KG1 (cell line): Measurements from ENCODE around the gene OPN1LW.
"Not testable (repeated sequence)": the region's sequence is repeated elsewhere in the genome, so short reads cannot be mapped to it uniquely, and the experiment has no call there.

Source experiments
- DNase-seq: peaks from one replicate; lab custom pipeline; 2025; lab: John Stamatoyannopoulos, UW

OPN1LW gene

DNA sequence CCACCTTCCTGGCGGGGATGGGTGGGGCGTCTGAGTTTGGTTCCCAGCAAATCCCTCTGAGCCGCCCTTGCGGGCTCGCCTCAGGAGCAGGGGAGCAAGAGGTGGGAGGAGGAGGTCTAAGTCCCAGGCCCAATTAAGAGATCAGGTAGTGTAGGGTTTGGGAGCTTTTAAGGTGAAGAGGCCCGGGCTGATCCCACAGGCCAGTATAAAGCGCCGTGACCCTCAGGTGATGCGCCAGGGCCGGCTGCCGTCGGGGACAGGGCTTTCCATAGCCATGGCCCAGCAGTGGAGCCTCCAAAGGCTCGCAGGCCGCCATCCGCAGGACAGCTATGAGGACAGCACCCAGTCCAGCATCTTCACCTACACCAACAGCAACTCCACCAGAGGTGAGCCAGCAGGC lies at the start of gene OPN1LW:
Gene OPN1LW (plus strand): TSS at position 234 of the 400 bp plus-strand sequence. CDS start 41 bp downstream, at position 275.
- not testable (repeated sequence) for DNase-seq

- DNase-seq: no peak
Observed at GRCh38 chrX:154094833-154095232, 49.2 kb upstream of the OPN1LW start.

DNA sequence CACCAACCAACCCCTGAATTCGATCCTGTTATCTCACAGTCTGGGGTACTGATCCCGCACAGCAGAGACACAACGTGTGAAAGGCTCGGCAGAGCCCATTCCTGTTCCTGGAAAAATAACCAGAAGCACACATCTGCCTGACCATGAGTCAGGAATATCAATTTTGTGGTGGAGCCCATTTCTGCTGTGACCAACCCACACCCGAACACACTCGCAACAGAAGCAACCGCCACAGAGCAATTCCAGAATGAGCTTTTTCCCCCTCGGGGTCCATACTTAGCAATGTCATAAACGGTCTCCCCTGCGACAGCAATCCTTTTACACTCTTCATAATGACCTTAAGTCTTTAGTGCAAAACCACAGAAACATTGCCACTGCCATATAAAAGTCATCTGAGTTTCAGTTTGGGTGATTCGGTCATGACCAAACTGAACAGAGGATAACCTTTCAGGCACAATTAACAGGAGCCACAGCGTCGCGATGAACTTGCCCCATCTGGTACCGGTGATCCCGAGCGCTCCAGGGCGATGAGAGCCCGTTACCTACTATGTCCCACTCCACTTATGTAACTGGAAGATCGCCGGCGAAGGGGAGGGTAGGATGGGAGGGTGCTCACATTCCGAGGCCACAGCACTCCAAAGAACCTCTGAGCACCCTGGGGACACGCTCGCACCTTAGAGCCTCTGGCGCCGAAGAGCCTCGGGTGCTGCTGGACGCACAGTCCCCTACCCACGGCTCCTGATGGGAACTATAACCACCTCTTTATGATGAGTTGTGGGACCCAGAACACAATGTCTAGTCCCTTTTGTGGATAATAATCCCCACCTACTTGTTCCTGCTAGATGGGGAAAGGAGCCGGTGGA lies 47.7 kb upstream of the OPN1LW start:
- no peak for DNase-seq

DNA sequence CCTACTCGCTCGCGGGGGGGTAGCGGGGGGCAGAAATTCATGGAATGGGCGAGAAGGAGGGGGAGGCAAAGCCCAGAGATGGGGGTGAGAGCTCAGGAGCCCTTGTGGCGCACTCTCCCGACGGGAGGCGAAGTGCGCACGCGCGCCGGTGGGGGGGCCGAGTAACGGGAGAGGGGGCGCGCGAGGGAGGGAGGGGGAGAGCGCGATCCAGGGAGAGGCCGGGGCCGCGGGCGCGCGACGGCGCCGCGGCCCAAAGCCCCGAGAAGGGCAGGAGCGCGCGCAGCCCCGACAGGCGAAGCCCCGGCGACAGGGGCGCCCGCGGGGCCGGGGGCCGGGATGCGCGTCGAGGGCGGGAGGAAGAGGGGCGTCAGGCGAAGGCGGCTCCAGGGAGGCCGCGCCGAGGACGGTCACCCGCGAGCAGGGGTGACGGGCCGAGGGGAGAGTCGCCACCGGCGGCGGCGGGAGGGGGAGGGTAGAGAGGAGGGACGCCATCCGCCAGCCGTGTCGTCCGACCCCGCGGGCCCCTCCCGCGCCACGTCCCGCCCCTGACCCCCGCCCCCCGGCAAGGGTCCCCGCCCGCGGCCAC lies 46.9 kb upstream of the OPN1LW start:
- DNase-seq: no peak

- DNase-seq: peak; percentile 49
Observed at GRCh38 chrX:154097589-154098541, 46.2 kb upstream of the OPN1LW start, which contains the start of gene MECP2. TSS of gene MECP2 (minus strand) at chrX:154097717.

DNA sequence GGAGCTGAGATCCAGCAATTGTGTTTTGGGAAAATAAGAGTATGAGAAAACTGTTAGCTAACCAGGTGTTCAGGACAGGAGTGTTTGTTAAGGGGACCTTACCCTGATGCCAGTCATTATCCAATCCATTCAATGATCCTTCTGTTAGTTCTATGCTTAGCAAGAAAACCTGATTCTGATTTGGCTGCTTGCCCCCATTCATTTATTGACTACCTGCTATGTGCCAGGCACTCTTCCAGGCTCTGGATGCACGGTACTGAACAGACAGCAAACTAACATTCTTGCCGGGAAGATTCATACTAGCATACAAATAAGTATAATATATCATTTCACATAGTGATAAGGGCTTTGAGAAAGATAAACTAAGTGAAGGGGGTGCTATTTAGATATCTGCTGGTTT lies 45.5 kb upstream of the OPN1LW start:
- DNase-seq: no peak

DNA sequence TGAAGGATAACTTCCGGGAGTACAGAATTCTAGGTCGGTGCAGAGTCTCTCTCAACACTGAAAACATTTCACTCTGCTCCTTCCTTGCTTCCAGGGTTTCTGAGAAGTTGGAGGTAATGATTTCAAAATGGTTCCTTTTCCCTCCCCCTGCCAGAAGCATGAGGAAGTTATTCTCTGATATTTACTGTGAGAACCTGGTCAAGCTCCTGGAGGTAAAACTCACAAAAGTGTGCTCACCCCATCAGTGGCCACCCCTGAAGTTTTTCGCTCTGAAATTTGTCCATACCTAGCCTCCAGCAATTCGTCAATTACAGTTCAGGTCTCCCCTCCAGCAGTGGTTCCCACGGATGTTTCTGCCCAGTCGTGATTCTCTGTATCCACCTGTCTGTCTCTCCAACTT lies 30.3 kb upstream of the OPN1LW start:
- DNase-seq: no peak

DNA sequence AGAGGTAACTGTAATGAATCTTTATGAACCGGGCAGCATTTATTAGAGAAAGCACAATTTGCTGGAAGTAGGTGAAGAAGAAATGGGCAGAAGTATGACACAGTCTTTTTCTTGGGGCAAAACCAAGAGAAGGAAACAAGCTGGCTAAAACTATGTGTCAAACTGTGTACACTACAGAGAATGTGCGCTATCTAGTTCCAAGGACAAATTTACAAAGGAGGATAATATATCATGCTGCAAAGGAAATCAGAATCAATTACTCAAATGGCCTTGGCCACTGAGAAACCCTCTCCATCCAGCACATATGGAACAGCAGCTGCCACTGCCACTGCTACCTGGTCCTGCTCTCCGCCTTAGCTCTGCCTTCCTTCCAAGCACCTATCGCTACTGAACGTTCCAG lies 29.4 kb upstream of the OPN1LW start:
- no peak for DNase-seq

GRCh38 chrX:154115071-154115470 lies 29.0 kb upstream of the OPN1LW start:
- no peak for DNase-seq

DNA sequence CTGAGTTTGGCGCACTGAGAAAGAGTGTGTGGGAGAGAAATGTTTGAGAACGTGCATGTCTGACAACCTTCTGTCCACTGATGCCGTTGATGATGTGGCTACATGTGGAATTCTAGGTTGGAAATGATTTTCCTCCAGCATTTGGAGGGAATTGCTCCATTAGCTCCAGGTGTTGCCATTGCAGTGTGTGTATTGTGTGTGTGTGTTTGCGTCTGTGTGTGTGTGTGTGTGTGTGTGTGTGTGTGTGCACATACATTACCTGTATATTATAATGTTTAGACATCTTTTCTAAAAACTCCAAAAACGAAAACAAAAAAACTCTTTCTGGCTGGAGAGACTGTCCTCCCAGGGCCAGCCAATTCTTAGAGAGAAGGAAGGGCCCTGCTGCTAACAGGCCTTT lies 28.3 kb upstream of the OPN1LW start:
- DNase-seq: no peak

DNA sequence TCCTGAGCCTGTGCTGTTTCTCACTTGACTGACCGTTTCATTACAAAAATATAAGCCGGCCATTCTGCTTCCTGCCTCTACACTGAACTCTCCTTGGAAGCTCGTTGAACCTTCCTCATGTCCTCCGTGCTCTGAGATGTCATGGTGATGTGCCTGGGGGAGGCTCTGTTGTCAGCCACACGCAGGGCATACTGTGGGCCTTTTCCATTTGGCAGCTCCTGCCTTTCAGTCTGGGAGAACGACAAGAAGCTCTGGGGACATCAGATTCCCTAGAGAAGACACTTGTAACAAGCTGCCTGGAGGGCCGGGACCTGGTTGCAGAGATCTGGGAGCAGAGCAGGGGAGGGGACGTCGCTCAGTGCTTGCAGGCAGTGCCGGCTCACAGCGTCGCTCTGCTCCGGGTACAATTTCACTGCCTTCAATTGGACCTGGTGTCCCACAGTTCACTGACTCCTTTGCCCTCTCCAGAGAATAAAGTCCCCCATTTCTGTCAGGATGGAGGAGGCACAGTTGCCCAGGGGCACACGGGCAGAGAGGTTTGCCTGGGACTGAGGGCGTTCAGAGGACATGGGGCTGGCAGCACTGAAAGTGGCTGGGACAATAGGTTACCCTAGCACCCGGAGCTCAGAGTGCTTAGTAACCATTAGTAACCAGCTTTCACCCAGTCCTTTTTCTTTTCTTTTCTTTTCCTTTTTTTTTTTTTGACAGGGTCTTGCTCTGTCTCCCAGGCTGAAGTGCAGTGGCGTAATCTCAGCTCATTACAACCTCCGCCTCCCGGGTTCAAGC lies 27.4 kb upstream of the OPN1LW start:
- no peak for DNase-seq

- DNase-seq: no peak
Observed at GRCh38 chrX:154117566-154117965, 26.5 kb upstream of the OPN1LW start.

- no peak for DNase-seq
Observed at GRCh38 chrX:154120567-154120966, 23.5 kb upstream of the OPN1LW start.

DNA sequence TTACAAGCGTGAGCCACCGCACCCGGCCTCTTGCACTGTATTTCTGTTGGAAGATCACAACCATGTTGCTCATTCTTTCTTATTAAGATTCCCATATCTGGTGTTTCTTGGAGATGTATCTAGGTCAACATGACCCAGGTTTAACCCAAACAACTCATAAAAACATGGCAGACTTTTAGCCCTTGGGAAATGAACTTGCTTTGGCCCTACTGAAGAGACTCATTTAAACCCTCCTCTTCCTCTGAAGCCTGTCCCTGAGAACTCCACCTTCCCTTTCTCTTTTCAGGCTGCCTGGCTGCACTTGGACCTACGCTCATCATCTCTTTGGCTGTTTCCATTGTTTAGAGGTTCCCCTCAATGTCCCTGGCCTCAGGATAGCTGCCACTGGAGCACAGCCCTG lies 22.8 kb upstream of the OPN1LW start:
- no peak for DNase-seq

- DNase-seq: no peak
Observed at GRCh38 chrX:154121961-154122360, 22.1 kb upstream of the OPN1LW start.

- no peak for DNase-seq
Observed at GRCh38 chrX:154123241-154124219, 20.5 kb upstream of the OPN1LW start.

GRCh38 chrX:154125391-154126040 lies 18.5 kb upstream of the OPN1LW start:
- DNase-seq: no peak

GRCh38 chrX:154126101-154126500 lies 17.9 kb upstream of the OPN1LW start:
- no peak for DNase-seq

DNA sequence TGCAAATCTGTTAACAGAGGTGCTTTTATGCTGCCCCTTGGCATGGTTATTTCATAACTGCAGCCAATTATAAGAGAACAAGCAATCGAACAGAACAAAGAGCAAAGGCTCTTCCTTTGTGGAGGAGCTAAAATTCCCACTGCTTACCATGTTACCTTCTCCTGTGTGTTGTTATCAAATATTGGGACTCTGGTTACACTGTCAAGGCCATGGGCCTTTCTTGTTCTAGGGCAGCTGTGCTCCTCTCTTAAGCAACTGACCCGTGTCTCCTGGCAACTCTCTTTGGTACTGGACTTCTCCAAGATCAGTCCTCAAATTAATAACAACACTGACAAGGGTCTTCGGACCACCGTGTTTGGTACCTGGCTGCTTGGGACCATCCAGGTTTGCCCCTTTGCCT lies 12.1 kb upstream of the OPN1LW start:
- DNase-seq: no peak

DNA sequence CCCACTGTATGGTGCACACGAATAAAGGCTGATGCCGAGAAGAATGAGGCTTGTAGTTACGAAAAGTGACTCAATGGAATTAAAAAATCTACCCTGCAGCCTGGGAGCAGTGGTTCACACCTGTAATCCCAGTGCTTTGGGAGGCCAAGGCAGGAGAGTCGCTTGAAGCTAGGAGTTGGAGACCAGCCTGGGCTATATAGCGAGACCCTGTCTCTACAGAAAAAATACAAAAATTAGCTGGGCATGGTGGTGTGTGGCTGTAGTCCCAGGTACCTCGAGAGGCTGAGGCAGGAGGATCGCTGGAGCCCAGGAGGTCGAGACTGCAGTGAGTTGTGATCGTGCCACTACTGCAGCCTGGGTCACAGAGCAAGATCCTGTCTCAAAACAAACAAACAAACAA lies 11.7 kb upstream of the OPN1LW start:
- no peak for DNase-seq
